HepG2 (cell line): ENCODE results near the gene SNRNP27. TPM values are rescaled to one million over a fixed set of nuclear protein-coding genes. Genes with fewer than 3 reads are reported as not detected.

Source experiments
- ATRX ChIP-seq: sonication (generic); formaldehyde crosslinking; IDR thresholded peaks from 2 replicates; pipeline ENCODE4 v1.4.0; 2020; ENCODE audit warnings: missing genetic modification reagents, borderline replicate concordance
- CHD2 ChIP-seq: IDR thresholded peaks from 2 replicates; pipeline ENCODE4 v1.6.1; 2011; ENCODE audit warnings: low read depth, low read length, improper control_type of control experiment
- GFI1 ChIP-seq: sonication (generic); formaldehyde crosslinking; IDR thresholded peaks from 2 replicates; pipeline ENCODE4 v1.5.0; 2020; ENCODE audit warnings: missing genetic modification reagents, mild to moderate bottlenecking, borderline replicate concordance
- HNRNPH1 ChIP-seq: fragments of 200-400 bp; formaldehyde crosslinking; optimal IDR thresholded peaks from 2 replicates; pipeline ENCODE3; 2017; ENCODE audit warnings: mild to moderate bottlenecking, low read depth, low read length
- PAWR ChIP-seq: sonication (generic); formaldehyde crosslinking; IDR thresholded peaks from 2 replicates; pipeline ENCODE4 v1.4.0; 2020; ENCODE audit warnings: missing genetic modification reagents, mild to moderate bottlenecking, borderline replicate concordance
- ZFP1 ChIP-seq: IDR thresholded peaks from 2 replicates; pipeline ENCODE4 v1.6.1; 2016
- polyA plus RNA-seq, 8 experiments: library from polyadenylated mRNA; depleted of rRNA in 3 of 8; stranded (reverse) in 7 of 8; unstranded in 1 of 8; fragments of >200 nt; fragmentation: Illumina TruSeq in 4 of 8; extraction: Trizol in 4 of 8; gene quantifications; 2 replicates each; pipeline versions ENCODE4 v1.2.1 to v1.2.3, GENCODE V29; 2011 to 2016; ENCODE audit warnings: low read depth in 4 of 8, missing spikeins in 1 of 8, mixed read lengths in 1 of 8; ENCODE audit not compliant: insufficient read depth in 1 of 8
- total RNA-seq, 5 experiments: library from RNA; depleted of rRNA; stranded (reverse); fragments of >200 nt; fragmentation: Illumina TruSeq; extraction: Trizol; gene quantifications; 2 replicates each; pipeline ENCODE4 v1.2.3, GENCODE V29; 2016; ENCODE audit warnings: low read depth in 1 of 5
- TF ChIP-seq, protein P1 (sequence below): sonication (generic); formaldehyde crosslinking; conservative IDR thresholded peaks from 2 replicates; pipeline ENCODE4 v1.4.0; 2020; ENCODE audit warnings: missing genetic modification reagents
- TF ChIP-seq, protein P2 (sequence below): sonication (generic); formaldehyde crosslinking; IDR thresholded peaks from one replicate; pipeline ENCODE4 v1.5.1; 2020; ENCODE audit warnings: mild to moderate bottlenecking, missing genetic modification reagents; ENCODE audit errors: not compliant biosample characterization
- TF ChIP-seq, protein P3 (sequence below): IDR thresholded peaks from 2 replicates; pipeline ENCODE4 v1.6.1; 2016; ENCODE audit warnings: missing compliant biosample characterization, missing genetic modification reagents, borderline replicate concordance
- TF ChIP-seq, protein P4 (sequence below), 2 experiments: sonication (generic) in 1 of 2; formaldehyde crosslinking in 1 of 2; IDR thresholded peaks; 2 replicates each; pipeline versions ENCODE4 v1.6.1 to v1.9.0; 2014 to 2022; ENCODE audit warnings: antibody characterized with exemption in 1 of 2, borderline replicate concordance in 1 of 2, inconsistent platforms in 1 of 2, low read depth in 1 of 2, missing genetic modification reagents in 1 of 2

SNRNP27 gene
- total and polyA plus RNA-seq, 2 of the 13 experiments (the other 11 are each of a cell fraction or from before 2014, with no cell fraction given), result 49.8 to 54.6 TPM

GRCh38 chr2:69914164-69914949 is 20.6 kb downstream of the SNRNP27 start (continued):
- no peak for TF ChIP-seq CHD2
- TF ChIP-seq, protein P1, sequence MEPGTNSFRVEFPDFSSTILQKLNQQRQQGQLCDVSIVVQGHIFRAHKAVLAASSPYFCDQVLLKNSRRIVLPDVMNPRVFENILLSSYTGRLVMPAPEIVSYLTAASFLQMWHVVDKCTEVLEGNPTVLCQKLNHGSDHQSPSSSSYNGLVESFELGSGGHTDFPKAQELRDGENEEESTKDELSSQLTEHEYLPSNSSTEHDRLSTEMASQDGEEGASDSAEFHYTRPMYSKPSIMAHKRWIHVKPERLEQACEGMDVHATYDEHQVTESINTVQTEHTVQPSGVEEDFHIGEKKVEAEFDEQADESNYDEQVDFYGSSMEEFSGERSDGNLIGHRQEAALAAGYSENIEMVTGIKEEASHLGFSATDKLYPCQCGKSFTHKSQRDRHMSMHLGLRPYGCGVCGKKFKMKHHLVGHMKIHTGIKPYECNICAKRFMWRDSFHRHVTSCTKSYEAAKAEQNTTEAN (CRISPR knock-in tag), result no peak; the same call in 1 of the 2 replicates
- TF ChIP-seq, protein P2, sequence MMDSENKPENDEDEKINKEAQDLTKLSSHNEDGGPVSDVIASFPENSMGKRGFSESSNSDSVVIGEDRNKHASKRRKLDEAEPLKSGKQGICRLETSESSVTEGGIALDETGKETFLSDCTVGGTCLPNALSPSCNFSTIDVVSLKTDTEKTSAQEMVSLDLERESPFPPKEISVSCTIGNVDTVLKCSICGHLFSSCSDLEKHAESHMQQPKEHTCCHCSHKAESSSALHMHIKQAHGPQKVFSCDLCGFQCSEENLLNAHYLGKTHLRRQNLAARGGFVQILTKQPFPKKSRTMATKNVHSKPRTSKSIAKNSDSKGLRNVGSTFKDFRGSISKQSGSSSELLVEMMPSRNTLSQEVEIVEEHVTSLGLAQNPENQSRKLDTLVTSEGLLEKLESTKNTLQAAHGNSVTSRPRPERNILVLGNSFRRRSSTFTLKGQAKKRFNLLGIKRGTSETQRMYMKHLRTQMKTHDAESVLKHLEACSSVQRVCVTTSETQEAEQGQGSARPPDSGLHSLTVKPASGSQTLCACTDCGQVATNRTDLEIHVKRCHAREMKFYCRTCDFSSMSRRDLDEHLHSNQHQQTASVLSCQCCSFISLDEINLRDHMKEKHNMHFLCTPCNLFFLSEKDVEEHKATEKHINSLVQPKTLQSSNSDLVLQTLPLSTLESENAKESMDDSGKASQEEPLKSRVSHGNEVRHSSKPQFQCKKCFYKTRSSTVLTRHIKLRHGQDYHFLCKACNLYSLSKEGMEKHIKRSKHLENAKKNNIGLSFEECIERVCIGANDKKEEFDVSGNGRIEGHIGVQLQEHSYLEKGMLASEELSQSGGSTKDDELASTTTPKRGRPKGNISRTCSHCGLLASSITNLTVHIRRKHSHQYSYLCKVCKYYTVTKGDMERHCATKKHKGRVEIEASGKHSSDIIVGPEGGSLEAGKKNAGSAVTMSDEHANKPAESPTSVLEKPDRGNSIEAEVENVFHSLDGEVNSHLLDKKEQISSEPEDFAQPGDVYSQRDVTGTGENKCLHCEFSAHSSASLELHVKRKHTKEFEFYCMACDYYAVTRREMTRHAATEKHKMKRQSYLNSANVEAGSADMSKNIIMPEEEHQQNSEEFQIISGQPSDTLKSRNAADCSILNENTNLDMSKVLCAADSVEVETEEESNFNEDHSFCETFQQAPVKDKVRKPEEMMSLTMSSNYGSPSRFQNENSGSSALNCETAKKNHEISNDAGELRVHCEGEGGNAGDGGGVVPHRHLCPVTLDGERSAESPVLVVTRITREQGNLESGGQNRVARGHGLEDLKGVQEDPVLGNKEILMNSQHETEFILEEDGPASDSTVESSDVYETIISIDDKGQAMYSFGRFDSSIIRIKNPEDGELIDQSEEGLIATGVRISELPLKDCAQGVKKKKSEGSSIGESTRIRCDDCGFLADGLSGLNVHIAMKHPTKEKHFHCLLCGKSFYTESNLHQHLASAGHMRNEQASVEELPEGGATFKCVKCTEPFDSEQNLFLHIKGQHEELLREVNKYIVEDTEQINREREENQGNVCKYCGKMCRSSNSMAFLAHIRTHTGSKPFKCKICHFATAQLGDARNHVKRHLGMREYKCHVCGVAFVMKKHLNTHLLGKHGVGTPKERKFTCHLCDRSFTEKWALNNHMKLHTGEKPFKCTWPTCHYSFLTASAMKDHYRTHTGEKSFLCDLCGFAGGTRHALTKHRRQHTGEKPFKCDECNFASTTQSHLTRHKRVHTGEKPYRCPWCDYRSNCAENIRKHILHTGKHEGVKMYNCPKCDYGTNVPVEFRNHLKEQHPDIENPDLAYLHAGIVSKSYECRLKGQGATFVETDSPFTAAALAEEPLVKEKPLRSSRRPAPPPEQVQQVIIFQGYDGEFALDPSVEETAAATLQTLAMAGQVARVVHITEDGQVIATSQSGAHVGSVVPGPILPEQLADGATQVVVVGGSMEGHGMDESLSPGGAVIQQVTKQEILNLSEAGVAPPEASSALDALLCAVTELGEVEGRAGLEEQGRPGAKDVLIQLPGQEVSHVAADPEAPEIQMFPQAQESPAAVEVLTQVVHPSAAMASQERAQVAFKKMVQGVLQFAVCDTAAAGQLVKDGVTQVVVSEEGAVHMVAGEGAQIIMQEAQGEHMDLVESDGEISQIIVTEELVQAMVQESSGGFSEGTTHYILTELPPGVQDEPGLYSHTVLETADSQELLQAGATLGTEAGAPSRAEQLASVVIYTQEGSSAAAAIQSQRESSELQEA (CRISPR knock-in tag), result peak; percentile 86
- TF ChIP-seq, protein P3, sequence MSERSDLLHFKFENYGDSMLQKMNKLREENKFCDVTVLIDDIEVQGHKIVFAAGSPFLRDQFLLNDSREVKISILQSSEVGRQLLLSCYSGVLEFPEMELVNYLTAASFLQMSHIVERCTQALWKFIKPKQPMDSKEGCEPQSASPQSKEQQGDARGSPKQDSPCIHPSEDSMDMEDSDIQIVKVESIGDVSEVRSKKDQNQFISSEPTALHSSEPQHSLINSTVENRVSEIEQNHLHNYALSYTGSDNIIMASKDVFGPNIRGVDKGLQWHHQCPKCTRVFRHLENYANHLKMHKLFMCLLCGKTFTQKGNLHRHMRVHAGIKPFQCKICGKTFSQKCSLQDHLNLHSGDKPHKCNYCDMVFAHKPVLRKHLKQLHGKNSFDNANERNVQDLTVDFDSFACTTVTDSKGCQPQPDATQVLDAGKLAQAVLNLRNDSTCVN (CRISPR knock-in tag), result no peak
- TF ChIP-seq, protein P4, sequence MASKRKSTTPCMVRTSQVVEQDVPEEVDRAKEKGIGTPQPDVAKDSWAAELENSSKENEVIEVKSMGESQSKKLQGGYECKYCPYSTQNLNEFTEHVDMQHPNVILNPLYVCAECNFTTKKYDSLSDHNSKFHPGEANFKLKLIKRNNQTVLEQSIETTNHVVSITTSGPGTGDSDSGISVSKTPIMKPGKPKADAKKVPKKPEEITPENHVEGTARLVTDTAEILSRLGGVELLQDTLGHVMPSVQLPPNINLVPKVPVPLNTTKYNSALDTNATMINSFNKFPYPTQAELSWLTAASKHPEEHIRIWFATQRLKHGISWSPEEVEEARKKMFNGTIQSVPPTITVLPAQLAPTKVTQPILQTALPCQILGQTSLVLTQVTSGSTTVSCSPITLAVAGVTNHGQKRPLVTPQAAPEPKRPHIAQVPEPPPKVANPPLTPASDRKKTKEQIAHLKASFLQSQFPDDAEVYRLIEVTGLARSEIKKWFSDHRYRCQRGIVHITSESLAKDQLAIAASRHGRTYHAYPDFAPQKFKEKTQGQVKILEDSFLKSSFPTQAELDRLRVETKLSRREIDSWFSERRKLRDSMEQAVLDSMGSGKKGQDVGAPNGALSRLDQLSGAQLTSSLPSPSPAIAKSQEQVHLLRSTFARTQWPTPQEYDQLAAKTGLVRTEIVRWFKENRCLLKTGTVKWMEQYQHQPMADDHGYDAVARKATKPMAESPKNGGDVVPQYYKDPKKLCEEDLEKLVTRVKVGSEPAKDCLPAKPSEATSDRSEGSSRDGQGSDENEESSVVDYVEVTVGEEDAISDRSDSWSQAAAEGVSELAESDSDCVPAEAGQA (IDR thresholded peaks at IDR 0.05; ENCODE audit: low read depth), result peak; percentile 73; the same call in 1 of the 2 replicates
- TF ChIP-seq, protein P4 (CRISPR knock-in tag; IDR thresholded peaks at IDR 0.05; ENCODE audit: borderline replicate concordance), result peak; percentile 66; the same call in 1 of the 2 replicates
- 0 out of 2 replicates have a peak, but pooled peaks have one; percentile 91 for TF ChIP-seq PAWR (CRISPR knock-in tag)
- peak; percentile 85 for TF ChIP-seq GFI1 (CRISPR knock-in tag)
- TF ChIP-seq ZFP1 (CRISPR knock-in tag), result peak; percentile 84
- TF ChIP-seq HNRNPH1, result no peak
- no peak for TF ChIP-seq ATRX
